Tibial nerve (tissue), 4 donors: ENCODE measurements around the gene GPR108.

Experiments used
- CTCF ChIP-seq, 5 experiments: fragments of 200-600 bp in 3 of 5; fragments of 450-650 bp in 2 of 5; sonication (generic) in 3 of 5; IDR thresholded peaks; one replicate each; pipeline ENCODE4 v1.5.1; 2016 to 2019; ENCODE audit warnings: antibody characterized with exemption in 5 of 5, mild to moderate bottlenecking in 3 of 5, moderate library complexity in 2 of 5
- EP300 ChIP-seq, 2 donors: sonication (generic); formaldehyde crosslinking; IDR thresholded peaks; one replicate each; pipeline ENCODE4 v1.6.1; 2017; ENCODE audit warnings: antibody characterized with exemption in 2 of 2, mild to moderate bottlenecking in 1 of 2
- POLR2A ChIP-seq, 2 donors: fragments of 450-650 bp; IDR thresholded peaks; one replicate each; pipeline ENCODE4 v1.6.1; 2017; ENCODE audit warnings: antibody characterized with exemption in 2 of 2, mild to moderate bottlenecking in 2 of 2, moderate library complexity in 2 of 2

GRCh38 chr19:6772866-6773322 lies 35.5 kb upstream of the GPR108 start:
- TF ChIP-seq POLR2A (IDR thresholded peaks at IDR 0.05) (no peak), CTCF (IDR thresholded peaks at IDR 0.05) (no peak), EP300 (IDR thresholded peaks at IDR 0.05) (no peak)
